ENCODE data around the gene PPME1. TPM values are rescaled to one million over a fixed set of nuclear protein-coding genes. Genes with fewer than 3 reads are reported as not detected.

PPME1 gene
- total RNA-seq, 1 experiment from 2014 or later = 39.4 TPM

- Histone ChIP-seq H3K79me1 (ENCODE audit: insufficient read depth, low read depth, low read length, poor library complexity, severe bottlenecking) (no peaks in the 10 kb centered on the region), H2AK5ac (ENCODE audit: insufficient read length, low read length) (no peak overlapping the region), H2BK12ac (ENCODE audit: insufficient read length, low read depth, low read length) (no peak overlapping the region), H2BK20ac (ENCODE audit: low read depth, low read length, poor library complexity, severe bottlenecking) (no peak overlapping the region), H2BK120ac (ENCODE audit: low read depth, low read length, poor library complexity, severe bottlenecking) (no peak overlapping the region), H4K5ac (ENCODE audit: insufficient read length, low read depth, low read length) (no peak overlapping the region), H3K27ac (ENCODE audit: insufficient read length, low read depth, low read length) (no peak overlapping the region), H4K91ac (ENCODE audit: insufficient read length, low read depth, low read length) (no peak overlapping the region), H4K20me1 (ENCODE audit: control insufficient read depth, insufficient read depth, insufficient read length) (no peaks in the 10 kb centered on the region), H3K4ac (ENCODE audit: low read depth, low read length) (no peak overlapping the region), H3K9ac (ENCODE audit: extremely low read depth, insufficient read length, low read length) (no peak overlapping the region), H3T11ph (ENCODE audit: low read length) (no peak overlapping the region), H3K18ac (ENCODE audit: insufficient read length, low read depth, low read length) (no peak overlapping the region), H3K9me3 (ENCODE audit: control insufficient read depth, low read depth, low read length) (no peaks in the 10 kb centered on the region), H3K4me2 (ENCODE audit: insufficient read depth, insufficient read length, low read length) (no peak overlapping the region), H2AFZ (ENCODE audit: low read length) (no peak overlapping the region), H3K23ac (ENCODE audit: insufficient read length, low read depth, low read length) (no peak overlapping the region), H3K79me2 (ENCODE audit: insufficient read depth, low read length) (peaks cover 1% of the 10 kb centered on the region; the same call in 1 of the 2 replicates), H3K23me2 (ENCODE audit: insufficient read length, low read depth, low read length, poor library complexity, severe bottlenecking) (no peaks in the 10 kb centered on the region), H3K56ac (ENCODE audit: insufficient read length, low read depth, low read length) (no peak overlapping the region), H3K27me3 (ENCODE audit: insufficient read depth, low read length) (no peaks in the 10 kb centered on the region), H3K14ac (ENCODE audit: insufficient read depth, low read length) (no peak overlapping the region), H2BK5ac (ENCODE audit: insufficient read length, low read length) (no peak overlapping the region), H3K4me1 (ENCODE audit: insufficient read depth, low read length) (no peaks in the 10 kb centered on the region), H4K8ac (replicated peaks; ENCODE audit: insufficient read length, low read depth, low read length) (no peak overlapping the region), H2BK15ac (ENCODE audit: low read depth, low read length) (no peak overlapping the region)
- H3K36me3 Mint-ChIP-seq (ENCODE audit: insufficient read depth in 1 of 3, low read depth in 3 of 3) = peaks cover 6 to 12% (median 7%) of the 10 kb centered on the region in 3 experiments; a peak in 6 of 7 replicates
- no peak overlapping the region for H3K27ac Mint-ChIP-seq
- WGBS (ENCODE audit: extremely low coverage, insufficient read length, low lambda C conversion rate) = no CpG with 5 or more reads among the region's 1 CpG
- H3K4me3 Mint-ChIP-seq = no peak overlapping the region
- no peaks in the 10 kb centered on the region for H3K4me1 Mint-ChIP-seq
- H3K27me3 Mint-ChIP-seq (ENCODE audit: low read depth) = no peaks in the 10 kb centered on the region
- no peaks in the 10 kb centered on the region for H3K9me3 Mint-ChIP-seq
- no peak for TF ChIP-seq CTCF (conservative IDR thresholded peaks at IDR 0.05)
- no peak for DNase-seq
Measured at GRCh38 chr11:74157169-74157568, 13.9 kb upstream of the PPME1 start.
